CD1c-positive myeloid dendritic cell (primary cell): ENCODE measurements around the gene SWAP70.

ENCODE experiments used
- DNase-seq: peaks from one replicate; pipeline ENCODE4 v3.0.0-alpha.2; 2016; ENCODE audit errors: extremely low spot score

The SWAP70 gene

DNA sequence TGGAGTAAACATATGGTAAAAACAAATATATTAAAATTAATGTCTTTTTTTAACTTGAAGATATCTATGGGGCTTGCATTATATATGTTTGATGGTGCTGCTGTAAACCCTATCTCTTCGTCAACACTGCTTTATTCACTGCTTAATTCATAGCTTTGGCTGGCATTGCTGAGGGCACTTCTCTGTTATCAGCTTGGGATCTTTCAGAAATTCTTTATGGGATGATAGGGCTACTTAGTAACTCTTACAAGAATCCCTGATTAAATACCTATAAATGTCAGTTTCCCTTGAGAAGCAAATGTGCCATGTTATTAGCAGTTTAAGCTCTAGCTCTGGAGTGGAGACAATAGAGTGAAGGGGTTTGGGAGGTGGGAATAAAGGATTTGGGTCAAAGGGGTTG, 112.3 kb downstream of the SWAP70 start:
- no peak for DNase-seq

- DNase-seq, result no peak
These were observed 113.2 kb downstream of the SWAP70 start for GRCh38 chr11:9777066-9777465.

- DNase-seq, result no peak
These were observed 113.6 kb downstream of the SWAP70 start for GRCh38 chr11:9777525-9777924.

DNA sequence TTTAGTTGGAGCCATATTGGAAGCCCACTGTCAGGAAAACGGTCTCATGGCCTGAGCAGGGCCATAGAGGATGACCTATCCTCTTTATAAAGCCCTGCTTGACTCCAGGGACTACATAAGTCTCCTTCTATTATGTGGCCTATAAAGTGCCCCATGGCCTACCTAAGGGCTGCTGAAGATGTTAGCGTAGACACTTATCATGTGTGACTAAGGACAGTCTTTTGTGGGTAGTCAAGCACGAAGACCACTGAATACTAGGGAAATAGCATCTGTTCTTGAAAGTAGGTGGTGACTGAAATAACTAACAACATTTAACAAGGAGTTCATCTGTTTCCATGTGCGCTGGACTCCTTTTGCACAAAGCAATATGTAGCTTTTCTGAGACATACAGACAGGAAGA, 117.1 kb downstream of the SWAP70 start:
- DNase-seq, result no peak

GRCh38 chr11:9783986-9784385, 120.1 kb downstream of the SWAP70 start:
- DNase-seq, result no peak

GRCh38 chr11:9784602-9785315, 120.9 kb downstream of the SWAP70 start:
- no peak for DNase-seq

DNA sequence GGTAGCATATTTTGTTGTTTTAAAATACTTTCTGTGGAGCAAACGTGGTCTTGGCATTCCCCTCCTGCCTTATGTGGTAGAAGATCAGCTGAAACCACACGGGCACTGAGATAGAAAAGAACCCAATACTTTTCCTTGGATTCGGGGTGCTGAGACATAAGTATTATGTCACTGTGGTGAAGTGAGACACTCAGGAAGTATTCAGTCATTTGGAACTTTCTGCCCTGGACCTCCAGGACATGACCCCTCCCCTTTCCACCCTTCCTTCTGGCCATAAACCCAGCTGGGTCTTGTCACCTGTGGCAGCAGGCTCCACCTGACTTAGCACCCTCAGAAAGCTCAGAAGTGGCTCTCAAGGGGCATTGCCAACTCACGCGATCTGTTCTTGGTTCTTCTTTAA, 123.4 kb downstream of the SWAP70 start:
- DNase-seq, result no peak

DNA sequence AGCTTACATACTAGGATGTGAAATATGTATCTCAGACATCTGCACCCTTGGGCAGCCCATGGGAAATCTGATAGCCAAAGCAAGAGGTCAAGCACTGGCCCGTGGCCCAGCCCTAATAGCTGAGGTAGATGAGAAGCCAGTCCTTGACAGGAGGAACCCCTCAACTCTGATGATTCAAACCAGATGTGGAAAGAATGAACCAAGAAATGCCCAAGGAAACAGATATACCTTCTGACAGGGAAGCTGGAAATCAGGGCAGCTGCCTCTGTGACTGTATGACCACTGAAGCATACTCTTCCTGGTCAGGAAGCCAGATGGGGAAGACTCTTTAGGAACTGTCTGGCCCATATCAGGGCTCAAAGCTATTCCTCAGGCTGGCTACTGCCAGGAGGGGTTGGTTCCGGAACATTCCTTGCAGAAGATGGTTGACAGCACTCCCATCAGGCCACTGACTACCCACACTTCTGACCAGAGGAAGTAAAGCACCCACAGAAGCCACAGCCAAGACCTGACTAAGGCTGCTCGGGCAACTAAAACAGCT, 124.2 kb downstream of the SWAP70 start:
- peak; percentile 66 for DNase-seq

- no peak for DNase-seq
These were observed 126.0 kb downstream of the SWAP70 start for GRCh38 chr11:9789910-9790309.

- DNase-seq, result no peak
These were observed 126.8 kb downstream of the SWAP70 start for GRCh38 chr11:9790703-9791102.

GRCh38 chr11:9796266-9796665, 132.4 kb downstream of the SWAP70 start:
- no peak for DNase-seq

DNA sequence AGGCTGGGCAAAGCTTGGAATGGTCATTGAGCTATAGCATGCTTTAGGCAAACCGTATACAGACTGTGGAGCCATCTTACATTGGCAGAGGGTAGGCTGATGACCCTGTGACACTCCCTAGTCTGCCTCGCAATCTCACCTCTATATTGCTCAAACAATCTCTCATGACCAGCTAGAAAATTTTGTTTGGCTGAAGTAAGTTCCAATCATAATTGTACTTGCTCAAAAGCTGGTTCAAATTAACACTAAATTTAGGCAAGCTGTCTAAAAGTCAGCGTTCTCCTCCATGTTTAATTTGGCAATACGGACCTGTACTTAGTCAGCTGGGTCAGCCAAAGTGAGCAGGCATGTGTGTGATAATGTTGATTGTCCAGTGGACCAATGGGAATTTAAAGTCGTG, 133.0 kb downstream of the SWAP70 start:
- DNase-seq, result no peak

- DNase-seq, result no peak
These were observed 133.4 kb downstream of the SWAP70 start for GRCh38 chr11:9797300-9797699.

- DNase-seq, result no peak
These were observed 136.0 kb downstream of the SWAP70 start for GRCh38 chr11:9799886-9800285.

- DNase-seq, result no peak
These were observed 138.5 kb downstream of the SWAP70 start for GRCh38 chr11:9802291-9802861.
